ENCODE data around the gene ENTPD7.
A peak's percentile ranks its signal among the peaks of the same experiment; 100 is the strongest.
"Not testable (repeated sequence)": the region's sequence is repeated elsewhere in the genome, so short reads cannot be mapped to it uniquely, and the experiment has no call there.

ENTPD7 gene

GRCh38 chr10:99695761-99696160, 36.5 kb downstream of the ENTPD7 start:
- no peak for DNase-seq

- no peak for DNase-seq
These were observed 39.3 kb downstream of the ENTPD7 start for GRCh38 chr10:99698504-99699080.

- no peak for DNase-seq
These were observed 41.3 kb downstream of the ENTPD7 start for GRCh38 chr10:99700649-99701048.

- DNase-seq: no peak
These were observed 49.2 kb downstream of the ENTPD7 start for GRCh38 chr10:99708428-99709012.

- no peak for DNase-seq
These were observed 50.3 kb downstream of the ENTPD7 start for GRCh38 chr10:99709480-99710229.

GRCh38 chr10:99711129-99711719, 51.9 kb downstream of the ENTPD7 start:
- DNase-seq: no peak

GRCh38 chr10:99714446-99714845, 55.1 kb downstream of the ENTPD7 start:
- no peak for DNase-seq

GRCh38 chr10:99720387-99720786, 61.1 kb downstream of the ENTPD7 start:
- DNase-seq: no peak

- DNase-seq: no peak
These were observed 70.7 kb downstream of the ENTPD7 start for GRCh38 chr10:99730026-99730425.

GRCh38 chr10:99731306-99732032, 72.2 kb downstream of the ENTPD7 start:
- no peak for DNase-seq

- peak; percentile 85 to 92 (median 88) for DNase-seq
These were observed 72.9 kb downstream of the ENTPD7 start, which contains the start of the genes COX15 and CUTC for GRCh38 chr10:99732033-99732842. Gene COX15 (minus strand): TSS chr10:99732127. CDS start chr10:99732049, 78 bp downstream. Gene CUTC (plus strand): TSS chr10:99732234. CDS start chr10:99732349, 115 bp downstream.

- DNase-seq: no peak
These were observed 74.1 kb downstream of the ENTPD7 start for GRCh38 chr10:99733366-99733765.

- not testable (repeated sequence) for DNase-seq
These were observed 74.8 kb downstream of the ENTPD7 start for GRCh38 chr10:99734111-99734510.

GRCh38 chr10:99740260-99740659, 81.0 kb downstream of the ENTPD7 start:
- no peak for DNase-seq

GRCh38 chr10:99740933-99741559, 81.7 kb downstream of the ENTPD7 start:
- DNase-seq: no peak

GRCh38 chr10:99742254-99742653, 82.9 kb downstream of the ENTPD7 start:
- no peak for DNase-seq

- DNase-seq: no peak
These were observed 83.4 kb downstream of the ENTPD7 start for GRCh38 chr10:99742701-99743100.

- no peak for DNase-seq
These were observed 84.5 kb downstream of the ENTPD7 start for GRCh38 chr10:99743841-99744240.

GRCh38 chr10:99746166-99746565, 86.9 kb downstream of the ENTPD7 start:
- not testable (repeated sequence) for DNase-seq

GRCh38 chr10:99748823-99749451, 89.6 kb downstream of the ENTPD7 start:
- DNase-seq: no peak

GRCh38 chr10:99750641-99751040, 91.3 kb downstream of the ENTPD7 start:
- no peak for DNase-seq
